ENCODE data around the gene OPA1.

OPA1 gene, protein sequence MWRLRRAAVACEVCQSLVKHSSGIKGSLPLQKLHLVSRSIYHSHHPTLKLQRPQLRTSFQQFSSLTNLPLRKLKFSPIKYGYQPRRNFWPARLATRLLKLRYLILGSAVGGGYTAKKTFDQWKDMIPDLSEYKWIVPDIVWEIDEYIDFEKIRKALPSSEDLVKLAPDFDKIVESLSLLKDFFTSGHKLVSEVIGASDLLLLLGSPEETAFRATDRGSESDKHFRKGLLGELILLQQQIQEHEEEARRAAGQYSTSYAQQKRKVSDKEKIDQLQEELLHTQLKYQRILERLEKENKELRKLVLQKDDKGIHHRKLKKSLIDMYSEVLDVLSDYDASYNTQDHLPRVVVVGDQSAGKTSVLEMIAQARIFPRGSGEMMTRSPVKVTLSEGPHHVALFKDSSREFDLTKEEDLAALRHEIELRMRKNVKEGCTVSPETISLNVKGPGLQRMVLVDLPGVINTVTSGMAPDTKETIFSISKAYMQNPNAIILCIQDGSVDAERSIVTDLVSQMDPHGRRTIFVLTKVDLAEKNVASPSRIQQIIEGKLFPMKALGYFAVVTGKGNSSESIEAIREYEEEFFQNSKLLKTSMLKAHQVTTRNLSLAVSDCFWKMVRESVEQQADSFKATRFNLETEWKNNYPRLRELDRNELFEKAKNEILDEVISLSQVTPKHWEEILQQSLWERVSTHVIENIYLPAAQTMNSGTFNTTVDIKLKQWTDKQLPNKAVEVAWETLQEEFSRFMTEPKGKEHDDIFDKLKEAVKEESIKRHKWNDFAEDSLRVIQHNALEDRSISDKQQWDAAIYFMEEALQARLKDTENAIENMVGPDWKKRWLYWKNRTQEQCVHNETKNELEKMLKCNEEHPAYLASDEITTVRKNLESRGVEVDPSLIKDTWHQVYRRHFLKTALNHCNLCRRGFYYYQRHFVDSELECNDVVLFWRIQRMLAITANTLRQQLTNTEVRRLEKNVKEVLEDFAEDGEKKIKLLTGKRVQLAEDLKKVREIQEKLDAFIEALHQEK

DNA sequence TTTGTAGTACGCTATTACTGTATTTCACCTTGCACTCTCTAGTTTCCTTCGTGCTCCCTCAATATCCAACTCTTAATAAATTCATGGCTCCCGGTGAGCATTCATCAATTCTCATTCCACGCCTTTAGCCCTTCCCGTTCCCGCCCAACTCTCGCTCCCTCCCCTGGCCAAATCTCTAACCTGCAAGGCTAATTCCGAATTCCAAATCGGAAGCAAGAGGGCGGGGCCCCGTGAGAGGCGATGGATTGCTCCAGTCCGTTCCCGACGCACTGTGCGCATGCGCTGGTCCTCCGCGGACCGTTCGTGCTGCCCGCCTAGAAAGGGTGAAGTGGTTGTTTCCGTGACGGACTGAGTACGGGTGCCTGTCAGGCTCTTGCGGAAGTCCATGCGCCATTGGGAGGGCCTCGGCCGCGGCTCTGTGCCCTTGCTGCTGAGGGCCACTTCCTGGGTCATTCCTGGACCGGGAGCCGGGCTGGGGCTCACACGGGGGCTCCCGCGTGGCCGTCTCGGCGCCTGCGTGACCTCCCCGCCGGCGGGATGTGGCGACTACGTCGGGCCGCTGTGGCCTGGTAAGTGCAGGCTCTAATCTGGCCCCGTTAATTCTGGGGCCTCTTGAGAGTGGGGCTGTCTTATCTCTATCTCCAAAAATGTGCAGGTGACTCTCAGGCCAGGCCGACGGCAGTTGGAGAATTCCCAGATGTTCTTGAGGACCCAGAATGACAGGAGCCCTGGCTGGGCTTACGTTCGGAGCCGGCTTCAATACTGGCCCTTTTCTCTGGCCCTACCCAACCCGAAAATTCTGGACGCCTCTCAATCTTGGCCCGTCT lies at the start of gene OPA1:
Gene OPA1, plus strand, starts transcription at position 368 of the 827 bp plus-strand sequence. Its CDS starts 170 bp downstream, at position 538.
- DNase-seq: peak; percentile 100

DNA sequence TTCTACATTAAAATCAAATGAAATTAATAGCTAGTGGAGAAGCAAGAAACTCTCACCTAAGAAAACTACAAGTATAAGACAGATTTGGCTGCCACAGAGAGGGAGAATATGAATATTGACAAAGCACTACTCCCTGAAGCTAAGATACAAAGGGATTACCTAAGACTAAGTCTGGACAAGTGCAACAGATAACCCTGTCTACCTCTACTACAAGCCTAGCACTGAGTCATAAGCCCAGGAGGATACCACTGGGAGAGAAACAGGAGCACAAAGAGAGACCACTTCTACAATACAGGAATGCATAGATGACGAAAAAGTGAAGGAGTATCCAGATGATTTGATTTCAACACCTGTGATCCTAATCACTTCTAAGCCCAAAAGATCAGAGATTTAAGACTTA lies 48.7 kb upstream of the OPA1 start:
- no peak for DNase-seq

- no peak for DNase-seq
These were observed 47.7 kb upstream of the OPA1 start for GRCh38 chr3:193545304-193545703.

- no peak for DNase-seq
These were observed 46.9 kb upstream of the OPA1 start for GRCh38 chr3:193546129-193546528.

- DNase-seq: no peak
These were observed 44.6 kb upstream of the OPA1 start for GRCh38 chr3:193548406-193548805.

DNA sequence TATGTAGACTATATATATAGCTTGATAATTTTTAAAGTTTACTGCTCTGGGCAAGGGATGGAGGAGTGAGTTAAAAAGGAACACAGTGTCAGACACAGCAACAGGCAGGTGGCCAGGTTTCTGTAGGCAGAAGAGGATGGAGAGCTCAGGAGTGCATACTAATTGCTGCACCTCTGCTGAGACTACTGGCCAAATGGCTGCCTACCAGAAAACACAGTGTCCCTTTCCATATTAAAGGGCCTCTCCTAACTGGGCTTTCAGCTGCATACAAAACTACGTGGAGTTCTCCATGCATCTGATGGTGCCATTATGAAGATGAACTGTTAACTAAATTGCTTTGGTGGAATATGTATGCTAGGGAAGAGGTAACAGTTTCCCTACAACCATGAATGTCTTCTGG lies 40.1 kb upstream of the OPA1 start:
- no peak for DNase-seq

GRCh38 chr3:193553586-193553985 lies 39.4 kb upstream of the OPA1 start:
- DNase-seq: no peak

DNA sequence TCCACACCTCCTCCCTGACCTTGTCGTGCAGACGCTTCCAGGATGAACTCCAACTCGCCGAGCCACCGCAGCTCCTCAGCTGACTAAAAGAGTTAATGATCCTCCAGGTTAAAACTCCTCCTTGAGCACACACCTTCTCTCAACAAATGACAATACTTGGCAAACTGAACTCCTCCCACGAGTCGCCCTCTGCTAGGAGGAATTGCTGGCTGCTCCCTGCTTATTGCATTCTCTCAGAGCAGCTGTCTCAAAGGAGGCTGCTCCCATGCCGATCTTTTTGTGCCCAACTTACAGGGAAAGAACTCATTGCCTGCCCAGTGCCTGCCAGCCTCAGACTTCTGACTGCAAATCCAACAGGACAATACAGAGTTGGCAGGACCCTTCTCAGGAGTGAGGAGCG lies 38.2 kb upstream of the OPA1 start, which contains the start of gene ATP13A4:
Gene ATP13A4, minus strand, starts transcription at position 85 of the 400 bp plus-strand sequence. CDS start 96 bp downstream, outside the sequence.
- DNase-seq: no peak

DNA sequence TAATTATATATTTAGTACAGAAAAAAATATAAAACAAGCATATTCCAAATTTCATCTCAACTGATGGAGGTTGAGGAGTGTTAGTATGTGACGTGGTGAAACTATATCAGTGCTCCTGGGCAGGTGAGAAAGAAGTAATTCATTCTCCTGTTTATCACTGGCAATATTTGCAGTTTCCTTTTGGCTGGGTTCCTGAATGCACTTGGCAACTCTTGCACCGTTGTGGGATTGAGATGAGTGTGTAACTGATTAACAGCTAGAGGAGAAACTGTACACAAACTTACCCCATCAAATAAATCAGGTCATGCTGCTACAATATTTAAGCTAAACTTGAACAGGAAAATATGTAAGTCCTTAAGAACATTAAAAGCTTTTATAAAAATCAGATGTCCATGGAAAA lies 36.2 kb upstream of the OPA1 start:
- DNase-seq: no peak

DNA sequence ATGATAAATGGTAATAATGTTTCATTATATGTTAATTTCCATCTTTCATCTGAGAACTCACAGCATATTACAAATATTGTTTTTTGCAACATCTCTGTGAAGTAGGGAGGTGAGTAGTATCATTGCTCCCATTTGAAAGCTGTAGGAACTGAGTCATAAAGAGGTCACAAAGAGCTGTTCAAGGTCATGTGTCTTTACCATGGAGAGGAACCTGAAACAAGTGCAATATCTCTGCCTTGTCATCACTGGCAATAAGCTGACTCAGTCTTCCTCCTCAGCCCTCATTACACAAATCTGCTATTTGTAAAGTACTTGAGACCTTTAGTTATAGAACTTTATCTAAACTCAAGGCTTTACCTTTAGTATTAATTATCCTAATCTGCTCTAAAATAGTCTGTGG lies 33.9 kb upstream of the OPA1 start:
- no peak for DNase-seq

DNA sequence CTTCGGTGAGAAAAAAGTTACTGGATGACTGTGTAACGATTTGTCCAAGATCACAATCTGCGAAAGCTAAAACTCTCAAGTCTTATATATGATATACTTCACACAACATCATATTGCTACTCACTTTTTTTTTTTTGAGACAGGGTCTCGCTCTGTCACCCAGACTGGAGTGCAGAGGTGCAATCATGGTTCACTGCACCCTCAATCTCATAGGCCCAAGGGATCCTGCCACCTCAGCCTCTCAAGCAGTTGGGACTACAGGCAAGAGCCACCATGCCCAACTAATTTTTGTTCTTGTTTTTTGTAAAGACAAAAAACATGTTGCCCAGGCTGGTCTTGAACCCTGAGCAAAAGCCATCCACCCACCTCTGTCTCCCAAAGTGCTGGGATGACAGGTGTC lies 32.9 kb upstream of the OPA1 start:
- DNase-seq: no peak

GRCh38 chr3:193560870-193561269 lies 32.1 kb upstream of the OPA1 start:
- no peak for DNase-seq

DNA sequence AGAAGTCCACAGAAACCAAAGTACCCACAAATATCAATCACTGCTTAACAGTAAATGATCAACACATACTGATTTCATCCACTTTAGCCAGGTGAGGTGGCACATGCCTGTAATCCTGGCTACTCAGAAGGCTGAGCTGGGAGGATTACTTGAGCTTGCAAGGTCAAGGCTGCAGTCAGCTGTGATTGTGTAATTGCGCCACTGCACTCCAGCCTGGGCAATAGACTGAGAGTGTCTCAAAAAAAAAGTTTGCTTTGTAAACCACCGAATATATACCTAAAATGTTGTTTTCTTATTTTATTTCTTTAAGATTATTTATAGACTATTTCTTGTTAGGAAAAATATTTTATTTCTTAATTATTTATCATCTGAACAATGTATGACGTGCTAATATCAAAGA lies 29.6 kb upstream of the OPA1 start:
- no peak for DNase-seq

GRCh38 chr3:193564012-193564411 lies 29.0 kb upstream of the OPA1 start:
- DNase-seq: no peak

DNA sequence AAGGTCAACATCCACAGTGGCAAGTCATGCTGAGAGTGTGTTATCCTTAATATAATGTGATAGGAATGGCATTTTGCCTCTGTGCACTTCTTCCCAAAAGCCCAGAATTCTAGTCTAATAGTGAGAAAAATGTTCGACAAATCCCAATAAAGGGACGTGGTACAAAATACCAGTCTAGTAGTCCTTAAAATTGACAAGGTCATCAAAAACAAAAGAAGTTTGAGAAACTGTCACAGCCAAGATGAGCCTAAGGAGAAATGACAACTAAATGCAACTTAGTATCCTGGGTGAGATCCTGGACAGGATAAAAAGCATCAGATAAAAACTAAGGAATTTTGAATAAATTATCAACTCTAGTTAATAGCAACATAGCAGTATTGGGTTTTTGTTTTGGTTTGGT lies 23.9 kb upstream of the OPA1 start:
- no peak for DNase-seq

DNA sequence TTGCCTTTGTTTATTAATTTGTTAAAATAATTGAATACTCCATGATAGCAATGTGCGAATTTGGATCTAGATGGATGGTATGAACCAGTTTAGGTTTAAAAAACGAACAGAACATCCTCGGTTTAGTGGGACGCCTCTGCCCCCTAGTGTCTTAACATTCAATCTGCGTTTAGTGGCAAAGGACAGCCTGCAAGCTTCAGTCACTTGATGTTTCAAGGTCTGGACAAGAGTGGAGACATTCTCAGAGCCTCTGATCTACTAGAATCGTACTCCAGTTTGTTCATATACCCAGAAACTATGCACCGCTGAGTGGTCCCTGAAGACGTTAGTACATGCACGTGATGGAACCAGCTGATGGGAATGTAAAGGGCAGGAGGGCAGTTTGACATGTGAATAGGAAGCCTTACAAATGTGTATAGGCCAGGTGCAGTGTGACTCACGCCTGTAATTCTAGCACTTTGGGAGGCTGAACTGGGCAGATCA lies 20.5 kb upstream of the OPA1 start:
- peak; percentile 17 for DNase-seq

DNA sequence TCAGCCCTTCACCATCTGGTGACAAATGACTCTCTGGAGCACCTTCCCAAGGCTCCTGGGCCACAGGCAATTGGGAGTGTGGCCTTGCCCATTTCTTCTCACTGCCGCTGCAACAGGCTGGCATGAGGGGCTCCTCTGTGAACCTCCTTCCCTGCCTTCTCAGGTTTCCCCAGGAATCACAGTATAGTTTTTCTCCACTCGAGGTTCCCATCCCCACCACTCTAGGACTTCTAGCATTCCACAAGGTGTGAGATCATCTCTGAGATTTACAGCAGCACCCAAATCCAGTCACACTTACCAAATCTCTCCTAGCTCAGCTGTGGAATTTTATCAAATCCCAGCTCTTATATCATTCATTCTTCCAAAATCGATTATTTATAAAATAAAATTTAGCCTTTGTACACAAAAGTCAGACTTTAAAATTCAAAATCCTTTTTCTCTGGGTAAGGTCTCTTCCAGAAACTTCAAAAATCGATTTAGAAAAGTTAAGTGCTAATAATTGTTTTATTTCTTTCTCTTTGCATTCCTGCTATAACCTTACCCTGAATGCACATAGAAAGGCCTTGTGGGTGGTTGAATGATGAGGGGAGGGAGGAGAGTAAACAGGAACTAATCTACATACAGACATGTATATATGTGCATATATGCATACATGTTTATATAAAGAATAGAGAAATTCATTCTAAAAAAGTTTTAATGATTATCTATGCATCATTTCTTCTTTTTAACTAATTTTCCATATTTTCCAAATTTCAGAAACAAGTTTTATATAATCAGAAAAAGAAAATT lies 19.4 kb upstream of the OPA1 start:
- no peak for DNase-seq

GRCh38 chr3:193574488-193575070 lies 18.4 kb upstream of the OPA1 start:
- no peak for DNase-seq

DNA sequence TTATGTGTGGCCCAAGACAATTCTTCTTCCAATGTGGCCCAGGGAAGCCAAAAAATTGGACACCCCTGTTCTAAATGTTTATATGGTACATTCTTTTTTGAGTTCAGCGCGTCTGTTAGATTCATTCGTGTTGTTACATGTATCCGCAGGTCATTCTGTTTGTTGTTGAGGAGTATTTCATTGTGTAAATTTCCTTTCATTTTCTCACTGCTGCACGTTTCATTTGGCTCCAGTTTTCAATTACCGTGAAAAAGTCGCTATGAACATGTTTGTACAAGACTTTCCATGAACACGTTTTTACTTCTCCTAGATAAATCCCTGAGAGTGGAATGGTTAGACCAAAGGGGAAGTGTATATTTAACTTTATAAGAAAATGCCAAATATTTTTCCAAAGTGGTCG lies 7.5 kb upstream of the OPA1 start:
- DNase-seq: no peak

- DNase-seq: no peak
These were observed 6.5 kb upstream of the OPA1 start for GRCh38 chr3:193586526-193586925.

DNA sequence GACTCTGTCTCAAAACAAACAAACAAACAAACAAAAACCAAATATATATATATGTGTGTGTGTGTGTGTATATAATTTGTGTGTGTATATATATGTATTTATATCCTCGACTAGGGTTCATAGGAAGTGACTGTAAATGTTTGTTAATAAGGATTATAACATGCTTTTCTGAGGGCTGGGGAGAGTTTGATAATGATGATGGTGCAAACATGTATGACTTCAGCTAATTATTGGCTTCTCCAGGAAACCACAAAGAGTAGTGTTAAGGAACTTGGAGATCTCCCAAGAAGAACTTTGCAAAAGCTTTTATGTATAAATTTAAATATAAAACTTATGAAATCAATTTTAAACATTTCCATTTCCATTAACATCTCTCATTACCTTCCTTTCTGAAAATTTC lies 3.9 kb upstream of the OPA1 start:
- no peak for DNase-seq
